Endothelial cell (in vitro differentiated cells): ENCODE measurements around the gene NCMAP. TPM values are rescaled to one million over a fixed set of nuclear protein-coding genes. Genes with fewer than 3 reads are reported as not detected.

Experiments used
- DNase-seq: peaks from one replicate; pipeline ENCODE4 v3.0.0; 2021; ENCODE audit warnings: low spot score
- H3K27ac Mint-ChIP-seq: one replicate; pipeline ENCODE4 v1.8.0; 2021; ENCODE audit warnings: mixed read lengths, inconsistent platforms; ENCODE audit not compliant: unreplicated experiment
- H3K27me3 Mint-ChIP-seq: one replicate; pipeline ENCODE4 v1.8.0; 2021; ENCODE audit warnings: mild to moderate bottlenecking, moderate library complexity, mixed read lengths, inconsistent platforms; ENCODE audit not compliant: unreplicated experiment
- H3K36me3 Mint-ChIP-seq: one replicate; pipeline ENCODE4 v1.8.0; 2021; ENCODE audit warnings: mild to moderate bottlenecking, low read depth, mixed read lengths, inconsistent platforms; ENCODE audit not compliant: unreplicated experiment
- H3K4me1 Mint-ChIP-seq: one replicate; pipeline ENCODE4 v1.8.0; 2021; ENCODE audit warnings: mild to moderate bottlenecking, mixed read lengths, inconsistent platforms; ENCODE audit not compliant: unreplicated experiment
- H3K4me3 Mint-ChIP-seq: one replicate; pipeline ENCODE4 v1.8.0; 2021; ENCODE audit warnings: mild to moderate bottlenecking, mixed read lengths, inconsistent platforms; ENCODE audit not compliant: unreplicated experiment
- H3K9me3 Mint-ChIP-seq: one replicate; pipeline ENCODE4 v1.8.0; 2021; ENCODE audit warnings: mixed read lengths, inconsistent platforms; ENCODE audit not compliant: unreplicated experiment
- total RNA-seq: library from RNA; stranded (reverse); fragmentation: NEBNext Ultra II Directional; extraction: Animal tissue kit (Norgen Biotek cat#: 25700); gene quantifications from one replicate; pipeline ENCODE4 v1.2.1, GENCODE V29; 2021; ENCODE audit not compliant: unreplicated experiment
- TF ChIP-seq, protein P1 (sequence below): fragments of 200-600 bp; sonication (generic); IDR thresholded peaks from one replicate; pipeline ENCODE4 v1.5.0; 2021; ENCODE audit warnings: antibody characterized with exemption; ENCODE audit not compliant: unreplicated experiment

The NCMAP gene
- total RNA-seq, 1 donor from 2014 or later: 0.05 TPM

DNA sequence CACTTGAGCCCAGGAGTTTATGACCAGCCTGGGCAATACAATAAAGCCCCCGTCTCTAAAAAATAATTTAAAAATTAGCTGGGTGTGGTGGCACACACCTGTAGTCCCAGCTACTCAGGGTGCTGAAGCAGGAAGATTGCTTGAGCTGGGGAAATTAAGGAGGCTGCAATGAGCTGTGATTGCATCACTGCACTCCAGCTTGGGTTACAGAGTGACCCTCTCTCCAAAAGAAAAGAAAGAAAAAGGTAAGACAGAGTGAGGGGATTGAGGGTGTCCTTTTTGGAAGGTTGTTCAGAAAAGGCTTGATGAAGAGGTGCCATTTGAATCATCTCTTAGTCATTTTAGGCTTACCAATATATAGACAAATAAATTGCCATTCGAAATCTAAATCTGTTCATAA is 83.2 kb downstream of the NCMAP start:
- Mint-ChIP-seq H3K9me3 (no peaks in the 10 kb centered on the region), H3K4me1 (peaks cover 8% of the 10 kb centered on the region), H3K4me3 (no peak overlapping the region), H3K27ac (no peak overlapping the region), H3K27me3 (peaks cover 15% of the 10 kb centered on the region), H3K36me3 (peaks cover under 1% of the 10 kb centered on the region)
- TF ChIP-seq, protein P1, sequence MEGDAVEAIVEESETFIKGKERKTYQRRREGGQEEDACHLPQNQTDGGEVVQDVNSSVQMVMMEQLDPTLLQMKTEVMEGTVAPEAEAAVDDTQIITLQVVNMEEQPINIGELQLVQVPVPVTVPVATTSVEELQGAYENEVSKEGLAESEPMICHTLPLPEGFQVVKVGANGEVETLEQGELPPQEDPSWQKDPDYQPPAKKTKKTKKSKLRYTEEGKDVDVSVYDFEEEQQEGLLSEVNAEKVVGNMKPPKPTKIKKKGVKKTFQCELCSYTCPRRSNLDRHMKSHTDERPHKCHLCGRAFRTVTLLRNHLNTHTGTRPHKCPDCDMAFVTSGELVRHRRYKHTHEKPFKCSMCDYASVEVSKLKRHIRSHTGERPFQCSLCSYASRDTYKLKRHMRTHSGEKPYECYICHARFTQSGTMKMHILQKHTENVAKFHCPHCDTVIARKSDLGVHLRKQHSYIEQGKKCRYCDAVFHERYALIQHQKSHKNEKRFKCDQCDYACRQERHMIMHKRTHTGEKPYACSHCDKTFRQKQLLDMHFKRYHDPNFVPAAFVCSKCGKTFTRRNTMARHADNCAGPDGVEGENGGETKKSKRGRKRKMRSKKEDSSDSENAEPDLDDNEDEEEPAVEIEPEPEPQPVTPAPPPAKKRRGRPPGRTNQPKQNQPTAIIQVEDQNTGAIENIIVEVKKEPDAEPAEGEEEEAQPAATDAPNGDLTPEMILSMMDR: no peak
- no peak for DNase-seq

DNA sequence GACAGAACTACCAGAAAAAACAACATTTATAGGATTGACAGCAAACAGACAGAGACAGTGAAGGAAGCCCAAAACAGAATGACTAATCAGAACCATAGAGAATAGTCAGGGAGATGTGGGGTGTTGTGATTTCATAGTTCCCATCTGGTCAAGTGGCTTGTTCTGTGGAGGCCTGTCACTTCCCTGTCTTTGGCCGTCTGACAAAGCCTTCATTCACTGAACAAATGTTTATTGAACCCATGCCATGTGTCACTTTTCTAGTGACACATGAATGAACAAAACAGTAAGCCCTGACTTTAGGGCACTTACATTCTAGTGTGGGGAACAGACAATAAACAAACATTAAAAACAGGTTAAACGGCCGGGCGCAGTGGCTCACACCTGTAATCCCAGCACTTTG is 84.0 kb downstream of the NCMAP start:
- Mint-ChIP-seq H3K4me1 (peaks cover 11% of the 10 kb centered on the region), H3K27ac (no peak overlapping the region), H3K4me3 (no peak overlapping the region), H3K27me3 (peaks cover 18% of the 10 kb centered on the region), H3K9me3 (no peaks in the 10 kb centered on the region), H3K36me3 (peaks cover 3% of the 10 kb centered on the region)
- DNase-seq: no peak
- TF ChIP-seq, protein P1: no peak

DNA sequence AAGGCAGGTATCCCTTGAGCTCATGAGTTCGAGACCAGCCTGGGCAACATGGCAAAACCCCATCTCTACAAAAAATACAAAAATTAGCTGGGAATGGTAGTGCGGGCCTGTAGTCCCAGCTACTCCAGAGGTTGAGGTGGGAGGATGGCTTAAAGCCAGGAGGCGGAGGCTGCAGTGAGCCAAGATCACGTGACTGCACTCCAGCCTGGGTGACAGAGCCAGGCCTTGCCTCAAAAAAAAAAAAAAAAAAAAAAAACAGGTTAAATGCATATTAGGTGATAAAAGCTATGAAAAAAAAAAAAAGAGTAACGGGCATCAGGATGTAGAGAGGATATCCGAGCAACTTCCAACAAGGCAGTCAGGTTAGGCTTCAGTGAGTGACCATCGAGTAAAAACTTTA is 84.4 kb downstream of the NCMAP start:
- TF ChIP-seq, protein P1: no peak
- Mint-ChIP-seq H3K27me3 (peaks cover 18% of the 10 kb centered on the region), H3K4me1 (peaks cover 13% of the 10 kb centered on the region), H3K4me3 (peak overlapping the region; percentile 21), H3K36me3 (peaks cover 3% of the 10 kb centered on the region), H3K27ac (no peak overlapping the region), H3K9me3 (no peaks in the 10 kb centered on the region)
- DNase-seq: no peak

DNA sequence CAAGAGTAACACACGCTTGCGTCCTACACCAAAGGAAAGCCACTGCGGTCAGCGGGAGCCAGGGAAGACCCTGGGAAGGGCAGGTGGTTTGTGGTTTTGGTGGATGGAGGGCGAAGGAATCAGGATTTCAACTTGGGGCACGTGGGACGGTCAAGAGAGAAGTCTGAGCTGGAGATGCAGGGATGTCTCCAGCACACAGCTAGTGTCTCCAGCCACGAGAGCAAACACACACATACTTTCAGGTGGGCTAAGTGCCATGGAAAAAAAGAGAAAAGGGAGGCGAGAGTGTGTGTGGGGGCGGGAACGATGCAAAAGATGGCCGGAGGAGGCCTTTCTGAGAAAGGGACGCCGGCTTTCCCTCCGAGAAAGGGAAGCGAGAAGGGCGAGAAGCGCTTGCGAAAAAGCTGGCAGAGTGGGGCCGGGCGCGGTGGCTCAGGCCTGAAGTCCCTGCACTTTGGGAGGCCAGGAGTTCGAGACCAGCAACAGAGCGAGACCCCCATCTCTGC is 85.8 kb downstream of the NCMAP start:
- H3K9me3 Mint-ChIP-seq: no peaks in the 10 kb centered on the region
- TF ChIP-seq, protein P1: no peak
- DNase-seq: peak; percentile 9
- peaks cover 13% of the 10 kb centered on the region for H3K4me1 Mint-ChIP-seq
- H3K4me3 Mint-ChIP-seq: peak overlapping the region; percentile 93
- peaks cover 6% of the 10 kb centered on the region for H3K36me3 Mint-ChIP-seq
- H3K27me3 Mint-ChIP-seq: peaks cover 17% of the 10 kb centered on the region
- peak overlapping the region; percentile 94 for H3K27ac Mint-ChIP-seq

DNA sequence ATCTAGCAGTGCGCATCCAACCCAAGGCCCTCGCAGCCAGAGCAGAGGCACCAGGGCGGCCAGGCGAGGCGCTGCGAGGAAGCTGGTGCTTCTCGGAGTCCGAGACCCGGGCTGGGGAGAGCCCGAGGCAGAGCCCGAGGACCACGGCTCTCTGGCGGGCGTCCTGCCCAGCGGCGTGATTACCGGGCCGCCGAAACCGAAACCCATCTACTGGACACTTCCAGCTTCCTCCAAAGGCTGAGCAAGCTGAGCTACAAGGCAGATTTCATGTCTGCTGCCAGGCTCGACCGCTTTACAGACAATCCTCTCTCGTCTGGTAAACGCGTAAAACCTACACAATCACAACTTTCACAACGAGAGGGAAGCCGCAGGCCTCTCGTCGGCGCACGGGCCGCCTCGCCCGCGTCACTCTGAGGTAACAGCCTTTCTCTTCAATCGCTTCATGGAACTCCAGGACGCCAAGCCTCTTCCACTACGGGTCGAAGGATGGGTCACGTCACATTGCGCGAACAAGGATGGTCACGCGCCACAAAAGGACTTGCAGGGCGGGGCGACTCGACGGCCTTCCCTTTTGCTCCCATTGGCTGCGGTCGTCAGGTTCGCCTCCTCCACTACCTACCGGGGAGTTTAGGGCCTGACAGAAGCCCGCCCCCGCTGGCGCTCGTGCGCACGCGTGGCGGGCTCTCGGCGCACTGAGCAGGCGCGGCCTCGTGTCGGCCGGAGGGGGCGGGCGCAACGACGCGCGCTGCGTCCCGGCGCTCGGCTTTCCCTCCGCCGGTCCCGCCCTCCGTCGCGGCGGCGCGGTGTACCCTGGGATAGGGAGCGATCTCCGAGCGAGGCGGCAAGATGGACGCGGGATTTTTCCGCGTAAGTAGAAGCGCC is 86.8 kb downstream of the NCMAP start, which contains the start of gene SRRM1:
Gene SRRM1, plus strand, starts transcription at position 822 of the 882 bp plus-strand sequence. Its CDS starts 25 bp downstream, at position 847.
- H3K27me3 Mint-ChIP-seq: peaks cover 17% of the 10 kb centered on the region
- peak; percentile 95 for DNase-seq
- TF ChIP-seq, protein P1: peak; percentile 28
- H3K4me1 Mint-ChIP-seq: peaks cover 13% of the 10 kb centered on the region
- peaks cover 11% of the 10 kb centered on the region for H3K36me3 Mint-ChIP-seq
- no peaks in the 10 kb centered on the region for H3K9me3 Mint-ChIP-seq
- peak within 1 kb of the TSS; percentile 98 for H3K27ac Mint-ChIP-seq
- peak within 1 kb of the TSS; percentile 95 for H3K4me3 Mint-ChIP-seq
